ENCODE measurements around the gene MAJIN.

The MAJIN gene

GRCh38 chr11:64917663-64917995, 54.3 kb downstream of the MAJIN start:
- DNase-seq (ENCODE audit: insufficient read length, low spot score) (no peak), FAIRE-seq (no peak)
- TF ChIP-seq POLR2A (IDR thresholded peaks at IDR 0.05; ENCODE audit: low read depth, low read length), result no peak

GRCh38 chr11:64916775-64917662, 54.9 kb downstream of the MAJIN start, which contains the start of gene ATG2A:
Gene ATG2A (minus strand): TSS chr11:64917209. CDS start chr11:64917135, 74 bp downstream.
- TF ChIP-seq POLR2A (IDR thresholded peaks at IDR 0.05; ENCODE audit: low read depth, low read length), result peak; percentile 73
- peak; percentile 91 for FAIRE-seq
- DNase-seq (ENCODE audit: insufficient read length, low spot score), result peak; percentile 98

GRCh38 chr11:64916040-64916774, 55.7 kb downstream of the MAJIN start:
- peak; percentile 85 for DNase-seq (ENCODE audit: insufficient read length, low spot score)
- no peak for FAIRE-seq
- TF ChIP-seq POLR2A (IDR thresholded peaks at IDR 0.05; ENCODE audit: low read depth, low read length), result peak; percentile 29; the same call in 1 of the 2 replicates

- FAIRE-seq, result no peak
- no peak for DNase-seq (ENCODE audit: insufficient read length, low spot score)
- no peak for TF ChIP-seq POLR2A (IDR thresholded peaks at IDR 0.05; ENCODE audit: low read depth, low read length)
These were observed 56.5 kb downstream of the MAJIN start for GRCh38 chr11:64915376-64915887.

GRCh38 chr11:64914123-64914522, 57.8 kb downstream of the MAJIN start:
- FAIRE-seq, result no peak
- DNase-seq (ENCODE audit: insufficient read length, low spot score), result no peak
- no peak for TF ChIP-seq POLR2A (IDR thresholded peaks at IDR 0.05; ENCODE audit: low read depth, low read length)

GRCh38 chr11:64913171-64913727, 58.7 kb downstream of the MAJIN start:
- DNase-seq (ENCODE audit: insufficient read length, low spot score) (no peak), FAIRE-seq (no peak)
- TF ChIP-seq POLR2A (IDR thresholded peaks at IDR 0.05; ENCODE audit: low read depth, low read length), result no peak

- DNase-seq (ENCODE audit: insufficient read length, low spot score), result no peak
- FAIRE-seq, result no peak
- TF ChIP-seq POLR2A (IDR thresholded peaks at IDR 0.05; ENCODE audit: low read depth, low read length), result no peak
These were observed 60.2 kb downstream of the MAJIN start for GRCh38 chr11:64911689-64912088.

- no peak for DNase-seq (ENCODE audit: insufficient read length, low spot score)
- FAIRE-seq, result no peak
- TF ChIP-seq POLR2A (IDR thresholded peaks at IDR 0.05; ENCODE audit: low read depth, low read length), result no peak
These were observed 60.8 kb downstream of the MAJIN start for GRCh38 chr11:64911142-64911541.

- no peak for FAIRE-seq
- DNase-seq (ENCODE audit: insufficient read length, low spot score), result no peak
- TF ChIP-seq POLR2A (IDR thresholded peaks at IDR 0.05; ENCODE audit: low read depth, low read length), result no peak
These were observed 61.3 kb downstream of the MAJIN start for GRCh38 chr11:64910451-64911093.

- TF ChIP-seq POLR2A (IDR thresholded peaks at IDR 0.05; ENCODE audit: low read depth, low read length), result no peak
- no peak for FAIRE-seq
These were observed 62.1 kb downstream of the MAJIN start for GRCh38 chr11:64909653-64910343.

GRCh38 chr11:64908766-64909165, 63.1 kb downstream of the MAJIN start:
- FAIRE-seq (no peak), DNase-seq (ENCODE audit: insufficient read length, low spot score) (no peak)
- TF ChIP-seq POLR2A (IDR thresholded peaks at IDR 0.05; ENCODE audit: low read depth, low read length), result no peak

More at GRCh38 chr11:64909653-64910343, 62.1 kb downstream of the MAJIN start:
- DNase-seq (ENCODE audit: insufficient read length, low spot score), result no peak

GRCh38 chr11:64906314-64906635, 65.6 kb downstream of the MAJIN start:
- DNase-seq (ENCODE audit: insufficient read length, low spot score), result no peak
- no peak for TF ChIP-seq POLR2A (IDR thresholded peaks at IDR 0.05; ENCODE audit: low read depth, low read length)
- FAIRE-seq, result no peak
